Upper lobe of left lung (tissue), 4 donors: ENCODE data around the gene NME7.
"Not testable (repeated sequence)": the region's sequence is repeated elsewhere in the genome, so short reads cannot be mapped to it uniquely, and the experiment has no call there.

Experiments
- CTCF ChIP-seq, 6 experiments: fragments of 450-650 bp in 4 of 6; fragments of 200-600 bp in 2 of 6; sonication (generic) in 2 of 6; IDR thresholded peaks; one replicate each; pipeline ENCODE4 v1.5.1; 2016 to 2019; ENCODE audit warnings: antibody characterized with exemption in 6 of 6
- POLR2A ChIP-seq, 4 donors: fragments of 450-650 bp; IDR thresholded peaks; one replicate each; pipeline ENCODE4 v1.5.1; 2016 to 2017; ENCODE audit warnings: antibody characterized with exemption in 4 of 4, mild to moderate bottlenecking in 2 of 4

GRCh38 chr1:169334727-169335126 lies 32.9 kb downstream of the NME7 start:
- not testable (repeated sequence) for TF ChIP-seq CTCF, POLR2A (IDR thresholded peaks at IDR 0.05)
